Hepatocyte (in vitro differentiated cells): Measurements from ENCODE around the gene HOXD11. TPM values are rescaled to one million over a fixed set of nuclear protein-coding genes. Genes with fewer than 3 reads are reported as not detected.

ENCODE experiments used
- DNase-seq: peaks from one replicate; pipeline ENCODE4 v3.0.0-alpha.2; 2016; ENCODE audit warnings: low spot score
- H2AFZ ChIP-seq: fragments of 200-600 bp; sonication (generic); 2 replicates; pipeline ENCODE4 v1.6.0; 2016; ENCODE audit warnings: antibody characterized with exemption, mild to moderate bottlenecking
- H3K27ac ChIP-seq: fragments of 200-600 bp; sonication (generic); 2 replicates; pipeline ENCODE4 v1.5.1; 2016; ENCODE audit warnings: mild to moderate bottlenecking
- H3K27me3 ChIP-seq: fragments of 200-600 bp; sonication (generic); 2 replicates; pipeline ENCODE4 v1.6.1; 2016
- H3K36me3 ChIP-seq: fragments of 200-600 bp; sonication (generic); replicated peaks from 2 replicates; pipeline ENCODE4 v1.5.1; 2016; ENCODE audit warnings: low read depth; ENCODE audit not compliant: insufficient read depth
- H3K4me1 ChIP-seq: fragments of 200-600 bp; sonication (generic); 2 replicates; pipeline ENCODE4 v1.5.1; 2016; ENCODE audit warnings: mild to moderate bottlenecking, moderate library complexity; ENCODE audit not compliant: insufficient read depth
- H3K4me2 ChIP-seq: fragments of 200-600 bp; sonication (generic); 2 replicates; pipeline ENCODE4 v1.6.0; 2016
- H3K4me3 ChIP-seq: fragments of 200-600 bp; sonication (generic); 2 replicates; pipeline ENCODE4 v1.5.1; 2016; ENCODE audit warnings: mild to moderate bottlenecking
- H3K79me2 ChIP-seq: fragments of 200-600 bp; sonication (generic); 2 replicates; pipeline ENCODE4 v1.6.0; 2017; ENCODE audit warnings: mild to moderate bottlenecking
- H3K9me2 ChIP-seq: fragments of 200-600 bp; sonication (generic); replicated peaks from 2 replicates; pipeline ENCODE4 v1.6.0; 2017; ENCODE audit warnings: mild to moderate bottlenecking; ENCODE audit not compliant: insufficient read depth
- H3K9me3 ChIP-seq: fragments of 200-600 bp; sonication (generic); 2 replicates; pipeline ENCODE4 v1.5.1; 2016; ENCODE audit warnings: low read depth, mild to moderate bottlenecking
- H4K20me1 ChIP-seq: fragments of 200-600 bp; sonication (generic); 2 replicates; pipeline ENCODE4 v1.6.0; 2016; ENCODE audit warnings: mild to moderate bottlenecking; ENCODE audit not compliant: insufficient read depth, poor library complexity, severe bottlenecking
- CTCF ChIP-seq: fragments of 200-600 bp; sonication (generic); IDR thresholded peaks from 2 replicates; pipeline ENCODE4 v1.5.1; 2016; ENCODE audit warnings: antibody characterized with exemption, mild to moderate bottlenecking; ENCODE audit not compliant: poor library complexity
- EZH2 ChIP-seq: fragments of 200-600 bp; sonication (generic); IDR thresholded peaks from 2 replicates; pipeline ENCODE4 v1.6.1; 2016; ENCODE audit warnings: antibody characterized with exemption, mild to moderate bottlenecking, borderline replicate concordance
- EZH2phosphoT487 ChIP-seq: fragments of 200-600 bp; sonication (generic); IDR thresholded peaks from one replicate; pipeline ENCODE4 v1.6.1; 2018; ENCODE audit warnings: antibody characterized with exemption, mild to moderate bottlenecking, low read depth, moderate library complexity; ENCODE audit not compliant: unreplicated experiment, severe bottlenecking
- WGBS: methylation state at CpG from one replicate; pipeline ENCODE4 v1.1.6; 2016; ENCODE audit warnings: low lambda C conversion rate; ENCODE audit errors: missing lambda C conversion rate; 5-methylcytosine and 5-hydroxymethylcytosine counted together
- polyA plus RNA-seq: library from polyadenylated mRNA; unstranded; fragments of >200 nt; fragmentation: Nextera tagmentation; extraction: Ambion mirVana; gene quantifications from 2 replicates; pipeline ENCODE4 v1.2.1, GENCODE V29; 2016
- total RNA-seq: library from RNA; depleted of rRNA; stranded (reverse); fragments of >200 nt; gene quantifications from 2 replicates; pipeline ENCODE4 v1.2.3, GENCODE V29; 2014

The HOXD11 gene
- total and polyA plus RNA-seq, 2 experiments from 2014 or later, result 6.3 to 9.9 TPM

- TF ChIP-seq EZH2 (peak; percentile 60), CTCF (no peak), EZH2phosphoT487 (peak; percentile 20)
- Histone ChIP-seq H3K36me3 (no peaks in the 10 kb centered on the region), H3K9me2 (no peaks in the 10 kb centered on the region), H3K9me3 (no peaks in the 10 kb centered on the region), H3K27ac (peak overlapping the region; percentile 89), H3K4me3 (peak overlapping the region; percentile 57), H4K20me1 (peaks cover 14% of the 10 kb centered on the region), H3K4me2 (peak overlapping the region; percentile 91), H2AFZ (no peak overlapping the region), H3K4me1 (no peaks in the 10 kb centered on the region), H3K79me2 (peaks cover 58% of the 10 kb centered on the region), H3K27me3 (peaks cover 94% of the 10 kb centered on the region)
- DNase-seq, result no peak
- WGBS, result 7% methylated on average over 12 of the region's 12 CpGs
These were observed 12.7 kb upstream of the HOXD11 start for GRCh38 chr2:176094349-176094748.

- Histone ChIP-seq H3K9me2 (no peaks in the 10 kb centered on the region), H3K27ac (peak overlapping the region; percentile 89), H3K4me3 (peak overlapping the region; percentile 57), H3K9me3 (no peaks in the 10 kb centered on the region), H2AFZ (no peak overlapping the region), H4K20me1 (peaks cover 14% of the 10 kb centered on the region), H3K36me3 (no peaks in the 10 kb centered on the region), H3K79me2 (peaks cover 57% of the 10 kb centered on the region), H3K4me2 (peak overlapping the region; percentile 91), H3K27me3 (peaks cover 94% of the 10 kb centered on the region), H3K4me1 (no peaks in the 10 kb centered on the region)
- WGBS, result 18% methylated on average over 5 of the region's 5 CpGs
- TF ChIP-seq EZH2phosphoT487, result no peak
- no peak for TF ChIP-seq CTCF
- no peak for TF ChIP-seq EZH2
- DNase-seq, result no peak
These were observed 11.7 kb upstream of the HOXD11 start for GRCh38 chr2:176095421-176095820.

- no peaks in the 10 kb centered on the region for H3K9me2 ChIP-seq
- no peaks in the 10 kb centered on the region for H3K9me3 ChIP-seq
- H4K20me1 ChIP-seq, result peaks cover 14% of the 10 kb centered on the region
- 4% methylated on average over 16 of the region's 16 CpGs for WGBS
- H3K27me3 ChIP-seq, result peaks cover 94% of the 10 kb centered on the region
- no peak for TF ChIP-seq CTCF
- TF ChIP-seq EZH2, result no peak
- TF ChIP-seq EZH2phosphoT487, result no peak
- H2AFZ ChIP-seq, result peak overlapping the region; percentile 19
- peak overlapping the region; percentile 91 for H3K4me2 ChIP-seq
- H3K27ac ChIP-seq, result peak overlapping the region; percentile 89
- H3K4me1 ChIP-seq, result no peaks in the 10 kb centered on the region
- DNase-seq, result no peak
- peak overlapping the region; percentile 57 for H3K4me3 ChIP-seq
- no peaks in the 10 kb centered on the region for H3K36me3 ChIP-seq
- H3K79me2 ChIP-seq, result peaks cover 60% of the 10 kb centered on the region
These were observed 10.7 kb upstream of the HOXD11 start for GRCh38 chr2:176096243-176096985.
